VCaP (cell line): ENCODE results near the gene RPLP2.
A peak's percentile ranks its signal among the peaks of the same experiment; 100 is the strongest.

Source experiments
- H3K27ac ChIP-seq: fragments of 450-650 bp; 2 replicates; pipeline ENCODE4 v1.5.1; 2017
- TF ChIP-seq, protein P1 (sequence below): fragments of 450-650 bp; conservative IDR thresholded peaks from 2 replicates; pipeline ENCODE4 v1.5.1; 2017; ENCODE audit warnings: mild to moderate bottlenecking, moderate library complexity

Gene RPLP2

DNA sequence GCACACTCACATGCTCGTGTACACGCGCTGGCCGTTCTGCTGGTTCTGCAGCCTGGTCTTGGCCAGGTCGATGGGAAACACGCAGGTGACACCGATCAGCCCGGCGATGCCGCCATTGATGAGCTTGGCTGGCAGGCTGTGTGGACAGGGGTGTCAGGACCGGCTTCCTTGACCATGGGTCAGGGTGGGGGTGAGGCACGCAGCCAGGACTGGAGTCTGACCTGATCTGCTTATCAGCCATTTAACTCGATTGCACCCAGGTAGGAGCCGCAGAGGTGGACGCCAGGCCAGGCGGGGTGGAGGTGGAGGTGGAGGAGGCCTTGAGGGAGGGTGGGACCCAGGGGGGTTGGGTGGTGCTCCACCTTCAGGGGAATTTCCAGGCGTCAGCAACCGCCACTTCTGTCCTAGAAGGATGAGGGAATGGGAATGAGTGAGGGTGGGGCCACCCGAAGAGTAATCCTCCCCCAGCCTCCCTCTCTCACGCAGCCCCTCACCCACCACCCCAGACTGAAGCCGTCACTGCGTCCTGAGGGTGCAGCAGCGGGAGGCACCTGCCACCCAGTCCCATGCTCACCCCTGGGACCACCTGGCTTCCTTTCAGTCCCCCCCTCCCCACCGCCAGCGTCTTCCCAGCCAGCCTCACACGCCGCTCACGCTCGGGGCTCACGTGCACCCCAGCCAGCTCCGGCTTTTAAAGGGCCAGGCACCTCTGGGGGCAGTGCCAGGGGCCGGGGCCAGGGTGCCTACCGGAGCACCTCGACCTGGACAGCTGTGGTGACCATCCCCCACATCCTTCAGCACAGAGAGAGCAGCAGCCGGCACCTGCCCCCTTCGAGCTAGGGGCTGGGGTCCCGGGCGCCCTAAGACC is 14.8 kb upstream of the RPLP2 start:
- TF ChIP-seq, protein P1, sequence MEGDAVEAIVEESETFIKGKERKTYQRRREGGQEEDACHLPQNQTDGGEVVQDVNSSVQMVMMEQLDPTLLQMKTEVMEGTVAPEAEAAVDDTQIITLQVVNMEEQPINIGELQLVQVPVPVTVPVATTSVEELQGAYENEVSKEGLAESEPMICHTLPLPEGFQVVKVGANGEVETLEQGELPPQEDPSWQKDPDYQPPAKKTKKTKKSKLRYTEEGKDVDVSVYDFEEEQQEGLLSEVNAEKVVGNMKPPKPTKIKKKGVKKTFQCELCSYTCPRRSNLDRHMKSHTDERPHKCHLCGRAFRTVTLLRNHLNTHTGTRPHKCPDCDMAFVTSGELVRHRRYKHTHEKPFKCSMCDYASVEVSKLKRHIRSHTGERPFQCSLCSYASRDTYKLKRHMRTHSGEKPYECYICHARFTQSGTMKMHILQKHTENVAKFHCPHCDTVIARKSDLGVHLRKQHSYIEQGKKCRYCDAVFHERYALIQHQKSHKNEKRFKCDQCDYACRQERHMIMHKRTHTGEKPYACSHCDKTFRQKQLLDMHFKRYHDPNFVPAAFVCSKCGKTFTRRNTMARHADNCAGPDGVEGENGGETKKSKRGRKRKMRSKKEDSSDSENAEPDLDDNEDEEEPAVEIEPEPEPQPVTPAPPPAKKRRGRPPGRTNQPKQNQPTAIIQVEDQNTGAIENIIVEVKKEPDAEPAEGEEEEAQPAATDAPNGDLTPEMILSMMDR: no peak
- peak overlapping the region; percentile 89 for H3K27ac ChIP-seq

DNA sequence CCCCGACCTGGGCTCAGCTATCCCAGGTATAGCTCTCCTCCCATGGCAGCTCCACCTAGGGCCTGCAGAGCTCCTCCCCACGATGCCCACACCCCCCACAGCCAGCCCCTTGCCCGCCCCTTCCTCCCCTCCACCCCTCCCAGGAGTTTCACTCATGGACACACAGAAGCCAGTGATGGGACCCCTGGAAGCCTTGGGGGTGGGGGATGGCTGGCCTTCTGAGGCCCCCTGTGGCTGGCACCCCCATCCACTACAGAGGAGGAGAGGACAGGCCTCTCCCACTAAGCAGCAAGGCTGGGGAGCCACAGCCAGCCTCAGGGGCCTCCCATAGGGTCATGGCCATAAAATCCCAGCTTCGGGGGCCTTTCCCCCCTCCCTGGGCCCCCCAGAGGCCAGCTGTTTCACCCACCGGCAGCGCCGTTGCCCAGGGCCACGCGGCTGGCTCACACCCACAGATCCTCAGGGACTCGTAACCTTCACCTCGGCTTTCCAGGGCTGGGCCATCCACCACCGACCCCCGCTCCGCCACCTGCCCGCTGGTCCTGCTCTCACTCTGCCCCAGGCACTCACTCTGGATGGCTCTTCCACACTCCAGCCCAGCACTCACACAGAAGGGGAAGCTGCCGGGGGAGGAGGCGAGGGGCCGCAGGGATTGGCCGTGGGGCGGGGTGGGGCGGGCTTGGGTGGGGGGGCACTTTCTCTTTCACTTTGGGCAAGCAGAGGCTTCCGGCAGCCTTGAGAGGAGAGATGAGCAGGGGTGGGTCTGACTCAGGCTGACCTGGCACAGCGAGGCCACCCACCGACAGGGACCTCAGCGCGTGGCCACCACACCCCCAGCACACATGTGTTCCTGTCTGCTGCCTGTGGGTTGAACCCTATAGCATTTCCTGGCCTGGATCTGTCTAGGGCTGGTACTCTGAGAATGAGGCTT is 13.9 kb upstream of the RPLP2 start:
- TF ChIP-seq, protein P1: no peak

DNA sequence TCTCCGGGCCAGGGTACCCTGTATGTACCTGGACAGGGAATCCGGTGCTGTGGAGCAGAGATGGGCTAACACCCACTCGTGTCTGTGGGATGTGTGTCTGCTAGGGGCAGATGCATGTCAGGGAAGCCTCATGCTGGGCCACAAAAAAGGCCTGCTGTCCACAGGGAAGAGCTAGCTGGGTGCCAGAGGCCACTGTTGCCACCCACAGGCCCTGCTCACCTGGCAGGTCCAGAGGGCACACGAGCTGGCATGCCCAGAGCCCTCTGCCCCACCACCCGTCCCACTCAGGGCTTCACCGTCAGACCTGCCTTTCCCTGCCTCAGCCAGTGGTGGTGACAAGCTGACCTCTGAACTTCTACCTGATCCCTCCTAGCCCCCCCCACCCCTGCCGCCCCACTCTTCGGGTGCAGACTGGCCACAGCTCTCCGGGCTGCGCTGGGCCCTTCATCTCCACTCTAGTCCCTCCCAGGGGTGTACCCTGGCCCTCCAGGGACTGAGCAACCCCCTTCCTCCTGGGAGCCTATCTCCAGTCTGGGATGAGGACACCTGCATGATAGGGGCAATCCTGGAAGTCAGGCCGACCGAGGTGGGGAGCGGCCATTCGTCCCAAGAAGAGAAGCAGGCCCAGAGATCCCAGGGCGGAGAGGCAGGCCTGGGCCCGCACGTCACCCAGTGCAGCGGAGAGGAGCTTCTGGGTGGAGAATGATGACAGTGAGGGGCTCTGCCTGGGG is 13.0 kb upstream of the RPLP2 start:
- TF ChIP-seq, protein P1: no peak
- H3K27ac ChIP-seq: peak overlapping the region; percentile 89

More for the DNA sequence above, 13.9 kb upstream of the RPLP2 start:
- H3K27ac ChIP-seq: peak overlapping the region; percentile 89

DNA sequence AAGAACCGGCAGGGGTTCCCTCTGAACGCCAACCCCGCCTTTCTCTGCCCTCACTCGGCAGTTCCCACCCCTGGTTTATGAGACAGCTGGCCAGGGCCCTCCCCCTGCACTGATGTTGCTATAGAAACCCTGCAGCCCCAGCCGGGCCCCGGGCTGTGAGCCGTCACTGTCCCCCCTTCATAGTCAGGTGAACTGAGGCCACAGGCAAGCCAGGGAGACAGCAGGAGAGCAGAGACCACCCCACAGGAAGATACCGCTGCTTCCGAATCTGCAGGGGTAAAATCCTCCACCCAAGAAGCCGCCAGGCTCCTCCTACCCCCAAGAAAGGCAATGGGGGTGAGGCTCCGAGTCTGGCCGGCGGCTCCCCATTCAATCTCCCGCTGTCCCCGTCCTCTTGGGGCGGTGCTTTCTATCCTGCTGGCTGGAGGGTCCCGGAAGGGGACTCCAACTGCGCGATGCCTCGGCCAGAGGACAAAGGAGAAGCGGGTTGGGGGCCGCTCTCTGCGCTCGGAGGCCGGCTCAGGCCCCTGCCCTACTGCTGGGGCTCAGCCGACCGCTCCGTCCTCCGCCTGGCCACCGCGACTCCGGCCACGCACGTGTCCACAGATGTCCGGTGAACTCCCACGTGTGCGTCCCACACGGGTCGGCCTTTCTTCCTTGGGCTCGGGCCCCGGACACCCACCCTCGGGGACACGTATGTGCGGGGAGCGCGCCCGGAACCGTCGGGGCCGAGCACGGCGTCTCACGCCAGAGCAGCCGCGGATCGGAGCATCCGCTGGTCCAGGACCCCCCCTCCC is 12.3 kb upstream of the RPLP2 start:
- TF ChIP-seq, protein P1: no peak

DNA sequence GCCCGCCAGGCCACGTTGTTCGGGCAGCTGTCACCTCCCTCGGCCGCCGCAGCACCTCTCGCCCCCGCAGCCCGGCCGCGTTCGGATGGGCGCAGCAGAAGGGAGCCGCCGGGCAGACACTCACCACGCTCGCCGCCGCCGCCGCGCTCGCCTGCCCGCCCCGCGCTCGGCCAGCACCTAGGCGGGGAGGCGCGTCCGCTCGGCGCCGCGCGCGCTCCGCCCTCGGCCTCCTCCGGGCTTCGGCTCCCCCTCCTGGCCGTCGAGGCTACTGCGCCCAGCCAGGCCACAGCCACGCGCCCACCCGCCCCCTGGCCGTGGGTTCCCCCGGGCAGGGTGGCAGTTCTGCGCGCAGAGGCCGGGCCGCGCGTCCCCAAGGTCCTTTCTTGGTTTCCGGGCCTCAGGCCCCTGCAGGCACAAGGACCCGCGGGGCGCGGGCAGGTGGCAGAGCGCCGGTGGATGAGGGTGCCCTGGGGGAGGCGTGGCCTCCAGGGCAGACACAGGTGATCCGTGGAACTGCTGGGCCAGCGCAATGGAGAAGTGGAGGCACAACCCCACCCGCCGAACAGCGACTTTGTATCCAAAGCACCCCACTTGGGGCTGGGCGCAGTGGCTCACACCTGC is 11.6 kb upstream of the RPLP2 start, which contains the start of gene SLC25A22:
TSS of gene SLC25A22 (minus strand) at position 189 of the 621 bp plus-strand sequence. CDS start 3,275 bp downstream, outside the sequence.
- TF ChIP-seq, protein P1: peak; percentile 94
- H3K27ac ChIP-seq: peak within 1 kb of the TSS; percentile 89

More for the DNA sequence above, 12.3 kb upstream of the RPLP2 start:
- H3K27ac ChIP-seq: peak overlapping the region; percentile 89

DNA sequence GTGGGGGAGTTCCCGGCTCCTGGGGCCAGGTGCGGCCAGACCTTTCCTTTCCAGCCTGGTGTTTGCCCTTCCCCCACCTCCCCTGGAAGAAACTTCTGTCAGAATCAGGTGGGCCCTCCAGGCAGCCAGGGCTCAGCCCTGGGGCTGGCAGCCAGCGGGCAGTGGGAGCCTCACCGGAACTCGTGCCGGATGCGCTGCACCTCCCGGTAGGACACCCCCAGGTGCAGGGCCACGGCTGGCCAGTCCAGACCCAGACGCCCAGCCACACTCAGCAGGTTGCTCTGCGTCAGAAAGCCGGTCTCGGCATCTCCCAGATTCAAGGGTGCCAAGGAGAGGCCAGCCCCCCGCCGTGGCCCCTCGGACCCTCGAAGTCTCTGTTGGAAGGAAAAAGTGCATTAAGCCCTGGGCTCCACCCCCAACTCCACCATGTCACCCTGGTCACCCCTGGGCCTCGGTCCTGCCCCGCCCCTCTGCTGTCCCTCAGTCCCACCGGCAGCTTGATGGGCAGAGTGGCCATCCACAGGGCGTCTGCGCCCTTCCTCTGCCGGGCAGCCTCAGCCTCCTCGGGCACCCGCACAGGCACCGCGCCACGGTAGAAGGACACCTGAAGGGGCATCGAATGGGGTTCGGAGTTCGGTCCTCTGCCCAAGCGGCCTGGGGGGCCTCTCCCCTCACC is 10.0 kb upstream of the RPLP2 start:
- TF ChIP-seq, protein P1: no peak
- H3K27ac ChIP-seq: peak overlapping the region; percentile 89
